ENCODE data around the gene PTGIS. TPM values are rescaled to one million over a fixed set of nuclear protein-coding genes. Genes with fewer than 3 reads are reported as not detected.

PTGIS gene
- total and polyA plus RNA-seq, 2 donors: 0.76 to 3.3 TPM

DNA sequence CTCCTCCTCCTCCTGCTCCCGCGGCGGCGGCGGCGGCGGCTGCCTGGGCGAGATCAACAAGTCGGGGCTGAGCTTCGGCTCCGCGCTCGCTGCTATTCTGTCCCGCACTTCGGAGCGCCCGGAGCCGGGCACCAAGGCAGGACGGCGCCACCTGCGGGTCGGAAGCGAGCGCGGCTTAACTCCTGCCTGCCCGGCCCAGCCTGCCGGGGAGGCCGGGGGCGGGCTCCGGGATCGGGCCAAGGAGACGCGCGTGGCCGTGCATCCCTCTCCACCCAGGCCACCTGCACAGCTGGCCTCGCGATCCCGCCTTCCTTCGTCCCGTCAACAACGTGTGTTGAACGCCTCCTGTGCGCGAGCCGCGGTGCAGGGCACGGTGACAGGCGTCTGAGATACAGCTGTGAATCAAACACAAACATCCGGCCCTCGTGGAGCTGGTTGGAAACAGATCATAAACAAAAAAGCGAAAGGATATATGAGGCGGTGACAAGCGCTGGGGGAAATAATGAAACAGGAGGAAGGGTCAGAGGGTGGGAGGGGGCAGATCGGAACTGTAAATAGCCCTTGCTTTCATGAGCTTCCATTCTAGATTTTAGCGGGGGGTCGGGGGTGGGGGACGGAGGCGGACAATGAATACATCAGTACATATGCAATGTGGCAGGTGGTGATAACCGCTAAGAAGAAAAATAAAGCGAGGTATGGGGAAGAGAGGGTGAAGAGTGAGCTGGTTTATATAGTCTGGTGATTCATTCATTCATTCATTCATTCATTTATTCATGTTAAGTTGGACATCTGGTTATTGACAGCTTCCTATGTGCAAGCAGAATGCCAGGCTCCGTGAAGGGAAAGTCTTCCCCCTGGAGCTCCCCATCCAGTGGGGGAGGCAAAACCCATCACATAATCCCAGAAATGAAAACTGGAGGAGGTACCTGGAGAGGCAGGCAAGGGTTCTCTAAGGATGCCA lies 83.5 kb downstream of the PTGIS start:
- Histone ChIP-seq H3K4me1 (ENCODE audit: control insufficient read depth in 2 of 2, insufficient read depth in 2 of 2, low read length in 2 of 2) (no peaks in the 10 kb centered on the region), H3K4me3 (ENCODE audit: low read length in 2 of 2) (peak overlapping the region in 1 of 2 donors; percentile 41), H3K36me3 (ENCODE audit: control insufficient read depth in 2 of 2, insufficient read depth in 2 of 2, low read length in 1 of 2) (no peaks in the 10 kb centered on the region), H3K9me3 (ENCODE audit: control insufficient read depth in 2 of 2, insufficient read depth in 1 of 2, low read length in 1 of 2) (peaks cover 2 to 5% of the 10 kb centered on the region in 2 donors), H3K27me3 (ENCODE audit: control insufficient read depth in 2 of 2, insufficient read depth in 1 of 2, low read length in 1 of 2) (peaks cover 39 to 59% of the 10 kb centered on the region in 2 donors), H3K27ac (ENCODE audit: low read depth in 1 of 2, low read length in 1 of 2) (no peak overlapping the region)
- peak in 7 of 9 donors; percentile 8 to 67 (median 38) for DNase-seq (ENCODE audit: low read depth in 6 of 9, low spot score in 9 of 9)
- WGBS: 2% methylated on average over 61 of the region's 61 CpGs

DNA sequence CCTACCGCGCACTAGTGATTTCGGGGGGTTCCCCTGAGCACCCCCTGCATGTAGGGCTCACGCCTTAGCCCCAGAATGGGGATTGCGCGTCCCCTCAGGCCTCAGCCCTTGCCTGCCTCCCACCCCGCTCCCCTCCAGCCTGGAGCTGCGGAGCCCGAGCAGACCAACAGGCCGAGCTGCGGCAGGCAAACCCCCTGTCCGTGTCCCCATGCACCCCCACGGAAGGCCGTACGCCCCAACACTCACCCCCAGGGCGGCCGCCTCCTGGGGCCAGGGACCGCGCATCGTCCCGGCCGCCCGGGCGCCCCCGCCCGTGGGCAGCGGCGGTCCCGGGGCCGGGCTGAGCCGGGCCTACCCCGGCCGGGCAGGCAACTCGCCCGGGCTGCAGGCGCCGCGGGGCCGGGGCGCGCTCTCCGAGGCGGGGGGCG lies 84.2 kb downstream of the PTGIS start:
- Histone ChIP-seq H3K27me3 (ENCODE audit: control insufficient read depth in 2 of 2, insufficient read depth in 1 of 2, low read length in 1 of 2) (peaks cover 39 to 59% of the 10 kb centered on the region in 2 donors), H3K27ac (ENCODE audit: low read depth in 1 of 2, low read length in 1 of 2) (no peak overlapping the region), H3K36me3 (ENCODE audit: control insufficient read depth in 2 of 2, insufficient read depth in 2 of 2, low read length in 1 of 2) (no peaks in the 10 kb centered on the region), H3K9me3 (ENCODE audit: control insufficient read depth in 2 of 2, insufficient read depth in 1 of 2, low read length in 1 of 2) (peaks cover 2 to 5% of the 10 kb centered on the region in 2 donors), H3K4me1 (ENCODE audit: control insufficient read depth in 2 of 2, insufficient read depth in 2 of 2, low read length in 2 of 2) (no peaks in the 10 kb centered on the region), H3K4me3 (ENCODE audit: low read length in 2 of 2) (peak overlapping the region in 1 of 2 donors; percentile 41)
- no peak for DNase-seq (ENCODE audit: low read depth in 6 of 9, low spot score in 9 of 9)
- 5% methylated on average over 44 of the region's 44 CpGs for WGBS

DNA sequence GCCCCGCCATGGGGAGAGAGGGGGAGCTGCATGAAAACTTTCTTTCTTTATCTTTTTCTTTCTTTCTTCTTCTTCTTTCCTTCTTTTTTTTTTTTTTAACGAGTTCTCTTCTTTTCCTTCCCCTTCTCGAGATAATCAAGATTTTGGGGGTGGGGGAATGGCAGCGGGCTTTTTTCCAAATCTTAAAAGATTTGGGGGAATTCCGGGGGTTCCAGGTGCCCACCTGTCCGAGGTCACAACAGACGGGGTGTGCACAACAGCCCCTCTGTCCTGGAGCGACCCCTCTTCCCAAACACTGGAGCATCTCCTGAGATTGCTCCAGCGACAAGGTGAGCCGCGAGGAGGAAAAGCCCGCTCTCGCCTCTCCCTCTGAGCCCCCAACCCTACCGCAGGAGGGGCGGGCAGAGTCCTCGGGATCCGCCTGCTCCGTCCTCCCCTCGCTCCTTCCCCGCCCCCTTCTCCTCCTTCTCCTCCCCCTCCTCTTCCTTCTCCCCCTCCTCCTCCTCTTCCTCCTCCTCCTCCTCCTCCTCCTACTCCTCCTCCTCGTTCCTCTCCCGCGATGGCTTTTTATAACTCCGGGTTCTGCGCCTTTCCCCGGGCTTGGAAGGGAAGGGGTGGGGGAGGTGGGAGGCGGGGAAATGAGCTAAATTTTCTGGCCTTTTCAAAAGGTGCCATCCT lies 84.8 kb downstream of the PTGIS start:
- no peaks in the 10 kb centered on the region for H3K36me3 ChIP-seq (ENCODE audit: control insufficient read depth in 2 of 2, insufficient read depth in 2 of 2, low read length in 1 of 2)
- peaks cover 2 to 5% of the 10 kb centered on the region in 2 donors for H3K9me3 ChIP-seq (ENCODE audit: control insufficient read depth in 2 of 2, insufficient read depth in 1 of 2, low read length in 1 of 2)
- no peak for DNase-seq (ENCODE audit: low read depth in 6 of 9, low spot score in 9 of 9)
- 7% methylated on average over 27 of the region's 27 CpGs for WGBS
- no peaks in the 10 kb centered on the region for H3K4me1 ChIP-seq (ENCODE audit: control insufficient read depth in 2 of 2, insufficient read depth in 2 of 2, low read length in 2 of 2)
- peaks cover 39 to 59% of the 10 kb centered on the region in 2 donors for H3K27me3 ChIP-seq (ENCODE audit: control insufficient read depth in 2 of 2, insufficient read depth in 1 of 2, low read length in 1 of 2)
- H3K27ac ChIP-seq (ENCODE audit: low read depth in 1 of 2, low read length in 1 of 2): no peak overlapping the region
- peak overlapping the region in 1 of 2 donors; percentile 41 for H3K4me3 ChIP-seq (ENCODE audit: low read length in 2 of 2)

DNA sequence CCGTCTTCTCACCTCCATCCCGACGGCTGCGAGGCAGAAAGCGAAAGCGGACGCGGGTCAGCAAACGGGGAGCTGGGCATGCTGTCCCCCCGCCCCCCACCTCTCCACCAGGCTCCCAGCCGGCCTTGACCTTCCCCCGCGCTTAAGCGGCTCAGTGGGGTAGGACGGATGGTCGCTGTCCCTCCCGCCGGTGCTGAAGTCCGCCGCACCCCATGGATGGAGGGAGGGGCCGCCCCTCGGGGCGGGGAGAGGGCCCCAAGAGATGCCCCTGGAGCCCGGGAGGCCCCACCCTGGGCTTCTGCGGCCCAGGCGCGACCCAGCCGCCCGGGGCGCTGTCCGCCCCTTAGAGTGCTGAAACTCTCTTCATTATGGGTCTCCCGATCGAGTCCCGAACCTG lies 85.3 kb downstream of the PTGIS start, which contains the start of gene KCNB1:
TSS of gene KCNB1 (minus strand) at position 48 of the 397 bp plus-strand sequence. CDS start 188 bp downstream, outside the sequence.
- Histone ChIP-seq H3K36me3 (ENCODE audit: control insufficient read depth in 2 of 2, insufficient read depth in 2 of 2, low read length in 1 of 2) (no peaks in the 10 kb centered on the region), H3K27me3 (ENCODE audit: control insufficient read depth in 2 of 2, insufficient read depth in 1 of 2, low read length in 1 of 2) (peaks cover 39 to 59% of the 10 kb centered on the region in 2 donors), H3K27ac (ENCODE audit: low read depth in 1 of 2, low read length in 1 of 2) (no peak within 1 kb of the TSS), H3K4me1 (ENCODE audit: control insufficient read depth in 2 of 2, insufficient read depth in 2 of 2, low read length in 2 of 2) (no peaks in the 10 kb centered on the region), H3K4me3 (ENCODE audit: low read length in 2 of 2) (peak within 1 kb of the TSS in 1 of 2 donors; percentile 41), H3K9me3 (ENCODE audit: control insufficient read depth in 2 of 2, insufficient read depth in 1 of 2, low read length in 1 of 2) (peaks cover 2 to 5% of the 10 kb centered on the region in 2 donors)
- DNase-seq (ENCODE audit: low read depth in 6 of 9, low spot score in 9 of 9): peak in 7 of 9 donors; percentile 1 to 52 (median 20)
- WGBS: 4% methylated on average over 34 of the region's 34 CpGs

DNA sequence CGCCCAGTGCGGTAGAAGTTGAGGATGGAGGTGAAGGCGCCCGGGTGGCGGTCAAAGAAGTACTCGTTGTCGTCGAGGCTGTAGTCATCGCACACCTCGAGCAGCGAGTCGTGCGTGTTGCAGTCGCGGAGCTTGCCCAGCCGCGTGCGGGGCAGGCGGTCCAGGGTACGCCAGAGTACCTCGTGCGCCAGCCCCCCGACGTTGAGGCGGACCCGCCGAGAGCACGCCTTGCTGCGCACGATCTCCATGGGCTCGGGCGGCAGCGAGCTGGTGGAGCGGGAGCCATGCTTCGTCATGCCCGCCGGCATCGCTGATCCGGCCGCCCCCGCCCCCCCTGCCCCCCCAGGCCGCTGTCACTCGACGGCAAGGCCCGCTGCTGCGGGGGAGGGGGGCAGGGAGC lies 85.8 kb downstream of the PTGIS start:
- Histone ChIP-seq H3K4me1 (ENCODE audit: control insufficient read depth in 2 of 2, insufficient read depth in 2 of 2, low read length in 2 of 2) (no peaks in the 10 kb centered on the region), H3K27me3 (ENCODE audit: control insufficient read depth in 2 of 2, insufficient read depth in 1 of 2, low read length in 1 of 2) (peaks cover 39 to 59% of the 10 kb centered on the region in 2 donors), H3K27ac (ENCODE audit: low read depth in 1 of 2, low read length in 1 of 2) (no peak overlapping the region)

DNA sequence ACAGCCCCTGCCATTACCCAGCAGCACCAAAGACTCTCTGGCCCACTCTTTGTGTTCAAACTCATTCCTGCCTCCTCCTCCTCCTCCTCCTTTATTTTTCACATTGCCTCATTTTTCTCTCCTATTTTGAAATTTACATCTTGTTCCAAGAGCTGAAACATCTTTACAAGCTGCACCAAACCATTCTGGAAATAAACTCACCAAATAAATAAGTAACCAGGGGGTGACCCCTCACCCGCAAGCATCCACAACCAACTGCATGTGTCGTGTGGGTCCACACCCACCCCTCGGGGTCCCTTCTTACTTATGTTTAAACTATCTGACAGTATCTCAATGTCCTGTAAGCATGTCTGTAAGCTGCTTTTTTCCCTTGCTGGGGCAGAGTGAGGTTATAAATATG lies 86.8 kb downstream of the PTGIS start:
- Histone ChIP-seq H3K9me3 (ENCODE audit: control insufficient read depth in 2 of 2, insufficient read depth in 1 of 2, low read length in 1 of 2) (peaks cover 2 to 5% of the 10 kb centered on the region in 2 donors), H3K4me1 (ENCODE audit: control insufficient read depth in 2 of 2, insufficient read depth in 2 of 2, low read length in 2 of 2) (no peaks in the 10 kb centered on the region), H3K36me3 (ENCODE audit: control insufficient read depth in 2 of 2, insufficient read depth in 2 of 2, low read length in 1 of 2) (no peaks in the 10 kb centered on the region), H3K4me3 (ENCODE audit: low read length in 2 of 2) (no peak overlapping the region), H3K27ac (ENCODE audit: low read depth in 1 of 2, low read length in 1 of 2) (no peak overlapping the region), H3K27me3 (ENCODE audit: control insufficient read depth in 2 of 2, insufficient read depth in 1 of 2, low read length in 1 of 2) (peaks cover 36 to 56% of the 10 kb centered on the region in 2 donors)
- 96% methylated on average over 3 of the region's 3 CpGs for WGBS
- DNase-seq (ENCODE audit: low read depth in 6 of 9, low spot score in 9 of 9): no peak

More for the DNA sequence above, 85.8 kb downstream of the PTGIS start:
- WGBS: 59% methylated on average over 46 of the region's 46 CpGs
- no peak overlapping the region for H3K4me3 ChIP-seq (ENCODE audit: low read length in 2 of 2)
- no peaks in the 10 kb centered on the region for H3K36me3 ChIP-seq (ENCODE audit: control insufficient read depth in 2 of 2, insufficient read depth in 2 of 2, low read length in 1 of 2)
- H3K9me3 ChIP-seq (ENCODE audit: control insufficient read depth in 2 of 2, insufficient read depth in 1 of 2, low read length in 1 of 2): peaks cover 2 to 5% of the 10 kb centered on the region in 2 donors
- no peak for DNase-seq (ENCODE audit: low read depth in 6 of 9, low spot score in 9 of 9)

DNA sequence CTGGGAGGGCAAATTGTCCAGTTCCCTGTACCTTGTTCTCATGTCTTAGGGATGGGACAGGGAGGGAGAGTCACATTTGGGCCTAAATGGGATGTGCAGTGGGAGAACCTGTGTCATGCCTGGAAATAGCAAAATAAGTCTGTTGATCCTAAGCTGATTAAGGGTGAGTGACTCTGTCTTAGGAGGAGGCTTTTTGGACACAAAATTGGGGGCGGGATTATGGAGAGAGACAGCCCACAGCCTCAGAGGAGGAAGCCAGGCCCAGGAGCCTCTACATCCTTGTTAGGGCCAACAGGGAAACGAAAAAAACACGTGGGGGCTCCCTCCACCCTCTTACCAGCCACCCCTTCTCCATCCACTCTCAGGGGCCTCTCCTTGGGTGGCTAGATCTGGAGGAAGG lies 87.7 kb downstream of the PTGIS start:
- Histone ChIP-seq H3K27me3 (ENCODE audit: control insufficient read depth in 2 of 2, insufficient read depth in 1 of 2, low read length in 1 of 2) (peaks cover 28 to 47% of the 10 kb centered on the region in 2 donors), H3K27ac (ENCODE audit: low read depth in 1 of 2, low read length in 1 of 2) (no peak overlapping the region), H3K9me3 (ENCODE audit: control insufficient read depth in 2 of 2, insufficient read depth in 1 of 2, low read length in 1 of 2) (peaks cover 2 to 5% of the 10 kb centered on the region in 2 donors), H3K36me3 (ENCODE audit: control insufficient read depth in 2 of 2, insufficient read depth in 2 of 2, low read length in 1 of 2) (no peaks in the 10 kb centered on the region), H3K4me1 (ENCODE audit: control insufficient read depth in 2 of 2, insufficient read depth in 2 of 2, low read length in 2 of 2) (no peaks in the 10 kb centered on the region), H3K4me3 (ENCODE audit: low read length in 2 of 2) (no peak overlapping the region)
- DNase-seq (ENCODE audit: low read depth in 6 of 9, low spot score in 9 of 9): no peak
- 62% methylated on average over 3 of the region's 3 CpGs for WGBS

DNA sequence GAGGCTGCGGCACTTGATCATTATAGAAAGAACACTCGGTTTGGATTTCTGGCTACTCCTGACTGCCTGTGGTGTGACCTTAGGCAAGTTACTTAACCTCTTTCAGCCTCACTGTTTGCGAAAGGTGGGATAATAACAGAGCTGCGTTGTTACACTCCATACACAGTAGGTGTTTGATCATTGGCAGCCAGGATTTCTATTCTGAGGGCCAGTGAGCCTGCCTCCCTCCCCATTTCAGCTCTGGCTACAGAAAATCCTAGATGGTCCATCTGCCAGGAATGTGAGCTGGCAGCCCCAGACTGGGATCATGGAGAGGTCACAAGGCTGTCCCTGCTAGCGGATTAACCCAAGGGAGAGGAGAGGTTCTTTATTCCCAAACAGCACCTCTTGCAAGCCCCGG lies 88.2 kb downstream of the PTGIS start:
- peaks cover 26 to 42% of the 10 kb centered on the region in 2 donors for H3K27me3 ChIP-seq (ENCODE audit: control insufficient read depth in 2 of 2, insufficient read depth in 1 of 2, low read length in 1 of 2)
- H3K36me3 ChIP-seq (ENCODE audit: control insufficient read depth in 2 of 2, insufficient read depth in 2 of 2, low read length in 1 of 2): no peaks in the 10 kb centered on the region
- H3K27ac ChIP-seq (ENCODE audit: low read depth in 1 of 2, low read length in 1 of 2): no peak overlapping the region
- no peak for DNase-seq (ENCODE audit: low read depth in 6 of 9, low spot score in 9 of 9)
- no peak overlapping the region for H3K4me3 ChIP-seq (ENCODE audit: low read length in 2 of 2)
- no peaks in the 10 kb centered on the region for H3K4me1 ChIP-seq (ENCODE audit: control insufficient read depth in 2 of 2, insufficient read depth in 2 of 2, low read length in 2 of 2)
- WGBS: 87% methylated on average over 6 of the region's 6 CpGs
- peaks cover 2 to 5% of the 10 kb centered on the region in 2 donors for H3K9me3 ChIP-seq (ENCODE audit: control insufficient read depth in 2 of 2, insufficient read depth in 1 of 2, low read length in 1 of 2)
